Measurements from ENCODE around the gene TSPAN31. TPM values are rescaled to one million over a fixed set of nuclear protein-coding genes. Genes with fewer than 3 reads are reported as not detected.

Gene TSPAN31
- total and polyA plus RNA-seq, 2 of the 8 experiments (the other 6 are each of a cell fraction or from before 2014, with no cell fraction given) = 15.8 to 31.4 TPM

- TF ChIP-seq GABPA (IDR thresholded peaks at IDR 0.05; ENCODE audit: borderline replicate concordance, insufficient read depth, low read length) (no peak), CBX8 (IDR thresholded peaks at IDR 0.05; ENCODE audit: borderline replicate concordance, low read depth, low read length) (no peak), POU5F1 (IDR thresholded peaks at IDR 0.05; ENCODE audit: low read depth, low read length) (no peak), BRCA1 (IDR thresholded peaks at IDR 0.05; ENCODE audit: low read depth, low read length) (no peak)
Observed at GRCh38 chr12:57730336-57731067, 14.3 kb upstream of the TSPAN31 start (continued).

Data from H1 (cell line).